Effector memory CD4-positive, alpha-beta T cell (primary cell): ENCODE data around the gene SGTA.

Experiments
- DNase-seq, 3 donors: peaks; one replicate each; pipeline ENCODE4 v3.0.0-alpha.2; 2020
- H3K27ac ChIP-seq: 2 replicates; pipeline ENCODE4 v1.7.0; 2013; ENCODE audit warnings: mild to moderate bottlenecking, low read length, moderate library complexity; ENCODE audit not compliant: insufficient read depth, poor library complexity, severe bottlenecking
- H3K27me3 ChIP-seq: replicated peaks from 2 replicates; pipeline ENCODE4 v1.7.0; 2013; ENCODE audit warnings: mild to moderate bottlenecking, low read length; ENCODE audit not compliant: insufficient read depth, control insufficient read depth, poor library complexity, severe bottlenecking
- H3K36me3 ChIP-seq: 2 replicates; pipeline ENCODE4 v1.7.0; 2013; ENCODE audit warnings: mild to moderate bottlenecking, low read length, moderate library complexity; ENCODE audit not compliant: control insufficient read depth, insufficient read depth
- H3K4me1 ChIP-seq: 2 replicates; pipeline ENCODE4 v1.7.0; 2013; ENCODE audit warnings: low read length, mild to moderate bottlenecking; ENCODE audit not compliant: control insufficient read depth, insufficient read depth, poor library complexity, severe bottlenecking
- H3K4me3 ChIP-seq: 2 replicates; pipeline ENCODE4 v1.7.0; 2013; ENCODE audit warnings: low read length, low read depth, mild to moderate bottlenecking; ENCODE audit not compliant: insufficient read depth, poor library complexity, severe bottlenecking
- H3K9me3 ChIP-seq: 2 replicates; pipeline ENCODE4 v1.7.0; 2013; ENCODE audit warnings: mild to moderate bottlenecking, low read length, moderate library complexity; ENCODE audit not compliant: control insufficient read depth

SGTA gene

DNA sequence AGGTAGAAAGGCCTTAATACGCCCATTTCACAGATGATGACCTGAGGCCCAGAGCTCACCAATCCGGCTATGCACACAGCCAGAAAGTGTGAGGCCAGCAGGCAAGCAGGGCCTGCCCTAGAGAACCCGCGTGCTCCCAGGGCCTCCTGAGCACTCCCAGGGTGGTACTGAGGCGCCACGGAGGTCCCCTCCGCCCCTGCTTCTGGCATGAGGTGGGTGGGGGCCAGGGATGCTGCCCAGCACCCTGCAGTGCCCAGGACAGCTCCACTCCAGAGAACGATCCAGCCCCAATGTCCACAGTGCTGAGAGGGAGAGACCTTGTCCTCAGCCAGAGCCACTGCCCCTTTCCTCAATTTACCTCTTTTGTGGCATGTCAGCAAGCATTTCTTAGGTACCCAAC, 13.9 kb downstream of the SGTA start:
- DNase-seq = no peak
- H3K27ac ChIP-seq = no peak overlapping the region
- H3K4me3 ChIP-seq = no peak overlapping the region
- H3K9me3 ChIP-seq = no peaks in the 10 kb centered on the region
- H3K4me1 ChIP-seq = no peaks in the 10 kb centered on the region
- peaks cover 44% of the 10 kb centered on the region for H3K36me3 ChIP-seq
- no peaks in the 10 kb centered on the region for H3K27me3 ChIP-seq

DNA sequence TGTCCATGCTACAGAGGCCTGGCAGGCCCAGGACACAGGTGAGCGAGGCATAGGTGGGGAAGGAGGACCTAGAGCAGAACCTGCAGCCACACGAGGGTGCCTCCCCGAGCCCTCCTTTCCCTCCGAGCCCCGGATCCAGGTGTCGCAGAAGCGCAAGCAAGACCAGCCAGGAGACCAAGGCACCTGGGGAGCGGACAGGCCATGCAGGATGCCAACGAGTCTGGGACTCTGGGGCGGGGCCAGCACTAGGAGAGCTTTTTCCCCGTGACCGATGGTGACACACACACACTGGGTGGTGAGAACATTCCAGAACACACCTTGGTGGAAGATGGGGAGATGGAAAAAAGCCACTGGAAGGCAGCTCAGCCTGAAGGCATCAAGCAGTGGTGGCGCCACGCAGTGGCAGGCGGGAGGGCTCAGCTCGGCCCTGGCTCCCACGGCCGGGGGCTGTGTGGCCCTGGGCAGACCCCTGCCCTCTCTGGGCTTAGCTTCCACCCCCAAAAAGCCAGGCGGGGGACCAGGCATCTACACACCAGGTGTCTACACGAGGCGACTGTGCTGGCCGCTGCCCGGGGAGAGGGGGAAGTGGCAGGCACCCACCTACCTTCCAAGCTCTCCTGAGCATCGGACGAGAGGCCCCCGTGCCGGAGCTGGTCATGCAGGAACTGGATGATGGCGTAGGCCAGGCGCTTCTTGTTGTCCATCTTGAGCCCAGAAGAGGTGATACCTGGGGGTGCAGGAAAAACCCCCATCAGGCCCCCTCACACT, 14.5 kb downstream of the SGTA start:
- Histone ChIP-seq H3K9me3 (no peaks in the 10 kb centered on the region), H3K27me3 (no peaks in the 10 kb centered on the region), H3K4me3 (no peak overlapping the region), H3K27ac (no peak overlapping the region), H3K4me1 (no peaks in the 10 kb centered on the region), H3K36me3 (peaks cover 50% of the 10 kb centered on the region)
- DNase-seq = no peak

DNA sequence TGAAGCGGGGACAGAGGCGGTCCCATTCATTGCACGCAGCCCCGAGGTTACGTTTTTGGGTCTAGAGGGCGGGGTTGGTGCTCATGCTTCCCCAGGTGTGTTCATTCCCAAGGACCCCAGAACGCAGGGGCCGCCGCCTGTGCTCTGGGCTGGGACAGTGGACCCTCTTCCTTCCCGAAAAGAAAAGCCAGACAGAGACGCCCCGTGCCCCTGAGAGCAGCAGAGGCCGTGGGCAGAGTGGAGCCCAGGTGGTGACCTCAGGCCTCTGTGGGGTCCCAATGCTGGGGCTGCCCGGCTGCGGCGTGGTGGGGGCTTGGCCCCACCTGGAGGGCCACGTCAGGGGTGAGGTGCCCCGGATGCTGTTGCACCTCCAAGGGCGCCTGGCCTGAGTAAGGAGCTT, 15.4 kb downstream of the SGTA start:
- H3K4me3 ChIP-seq = no peak overlapping the region
- no peak overlapping the region for H3K27ac ChIP-seq
- H3K9me3 ChIP-seq = no peaks in the 10 kb centered on the region
- H3K27me3 ChIP-seq = no peaks in the 10 kb centered on the region
- peaks cover 59% of the 10 kb centered on the region for H3K36me3 ChIP-seq
- H3K4me1 ChIP-seq = no peaks in the 10 kb centered on the region
- DNase-seq = no peak

DNA sequence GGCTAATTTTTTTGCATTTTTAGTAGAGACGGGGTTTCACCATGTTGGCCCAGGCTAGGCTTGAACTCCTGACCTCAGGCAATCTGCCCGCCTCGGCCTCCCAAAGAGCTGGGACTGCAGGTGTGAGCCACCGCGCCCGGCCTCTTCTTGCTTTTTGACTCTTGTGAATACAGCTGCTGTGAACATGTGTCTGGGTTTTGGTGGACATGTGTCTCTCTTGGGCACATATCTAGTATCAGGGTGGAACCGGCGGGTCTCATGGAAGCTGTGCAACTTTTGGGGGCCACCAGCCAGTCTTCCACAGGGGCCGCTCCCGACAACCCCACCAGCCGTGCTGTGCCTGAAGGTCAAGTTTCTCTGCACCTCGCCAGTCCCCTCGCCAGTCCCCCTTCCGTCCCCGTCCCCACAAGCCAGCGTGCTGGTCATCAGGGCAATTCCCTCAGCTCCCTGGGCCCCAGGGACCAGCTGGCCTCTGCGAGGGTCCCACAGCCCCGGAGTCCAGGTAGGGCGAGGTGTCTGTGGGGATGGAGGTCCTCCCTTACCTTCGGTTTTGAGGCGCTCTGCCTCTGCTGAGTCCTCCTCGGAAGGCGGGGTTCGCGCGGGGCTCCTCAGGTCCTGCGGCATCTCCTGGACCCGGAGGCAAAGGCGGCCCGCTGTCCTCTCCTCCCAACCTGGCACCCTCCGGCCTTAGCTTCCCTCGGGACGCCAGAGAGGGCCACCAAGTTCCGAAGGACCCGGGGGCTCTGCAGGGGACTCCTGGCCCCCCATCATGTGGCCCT, 16.3 kb downstream of the SGTA start:
- Histone ChIP-seq H3K36me3 (peaks cover 66% of the 10 kb centered on the region), H3K27me3 (no peaks in the 10 kb centered on the region), H3K9me3 (no peaks in the 10 kb centered on the region), H3K27ac (no peak overlapping the region), H3K4me3 (no peak overlapping the region), H3K4me1 (no peaks in the 10 kb centered on the region)
- DNase-seq = no peak

DNA sequence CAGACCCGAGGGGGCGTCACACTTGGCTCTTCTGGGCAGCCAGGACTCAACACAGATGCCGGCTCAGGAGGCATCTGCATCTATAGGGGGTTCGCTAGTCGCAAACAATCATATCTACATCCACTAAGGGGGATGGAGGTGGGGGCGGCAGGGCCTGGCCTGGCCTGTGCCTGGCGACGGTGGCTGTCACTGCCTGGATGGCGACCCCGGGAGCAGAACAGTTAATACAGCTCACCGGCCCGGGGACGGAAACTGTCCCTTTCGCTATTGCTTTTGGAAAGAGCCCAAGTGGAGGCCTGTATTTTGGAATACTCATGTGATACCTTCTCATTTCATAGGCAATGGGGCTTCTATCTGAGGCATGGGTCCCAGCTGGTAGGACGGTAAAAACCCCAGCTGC, 17.7 kb downstream of the SGTA start:
- H3K27ac ChIP-seq = no peak overlapping the region
- H3K4me1 ChIP-seq = no peaks in the 10 kb centered on the region
- H3K27me3 ChIP-seq = no peaks in the 10 kb centered on the region
- no peak overlapping the region for H3K4me3 ChIP-seq
- no peak for DNase-seq
- H3K36me3 ChIP-seq = peaks cover 73% of the 10 kb centered on the region
- H3K9me3 ChIP-seq = no peaks in the 10 kb centered on the region

DNA sequence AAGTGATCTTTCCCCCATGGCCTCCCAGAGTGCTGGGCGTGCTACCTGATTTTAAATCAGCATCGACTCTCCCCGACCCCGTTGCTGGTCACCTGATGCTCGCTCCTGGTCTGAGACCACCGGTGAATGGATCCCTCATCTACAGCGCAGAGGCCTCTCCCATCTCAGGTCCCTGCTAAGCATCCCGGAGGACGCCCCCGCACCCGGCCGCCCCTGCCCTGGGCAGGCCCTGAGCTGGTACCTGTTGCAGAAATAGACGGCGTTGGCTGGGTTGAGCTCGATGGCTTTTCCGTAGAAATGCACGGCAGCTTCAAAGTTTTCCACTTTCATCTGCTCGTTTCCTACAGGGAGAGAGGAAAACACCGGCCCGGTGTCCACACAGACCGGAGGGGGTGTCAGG, 18.1 kb downstream of the SGTA start:
- DNase-seq = no peak
- H3K4me1 ChIP-seq = no peaks in the 10 kb centered on the region
- H3K27me3 ChIP-seq = no peaks in the 10 kb centered on the region
- no peak overlapping the region for H3K4me3 ChIP-seq
- peaks cover 73% of the 10 kb centered on the region for H3K36me3 ChIP-seq
- no peaks in the 10 kb centered on the region for H3K9me3 ChIP-seq
- no peak overlapping the region for H3K27ac ChIP-seq

DNA sequence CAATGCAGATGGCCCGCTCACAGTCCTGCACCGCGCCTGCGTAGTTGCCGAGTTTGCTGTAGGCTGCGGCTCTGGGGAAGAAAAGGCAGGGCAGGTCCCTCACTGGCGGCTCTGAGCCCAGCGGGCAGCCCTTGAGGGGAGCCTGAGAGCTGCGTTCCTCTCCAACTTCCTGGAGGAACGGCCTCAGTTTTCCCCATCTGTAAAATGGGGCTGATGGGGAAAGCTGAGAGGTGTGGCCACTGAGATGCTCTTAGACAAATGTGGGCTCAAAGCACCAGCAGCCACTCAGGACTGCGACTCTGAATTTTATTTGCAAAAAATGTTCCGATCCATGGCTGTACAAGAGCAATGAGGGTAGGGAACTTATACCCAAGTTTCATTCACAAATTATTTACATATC, 19.4 kb downstream of the SGTA start:
- Histone ChIP-seq H3K9me3 (no peaks in the 10 kb centered on the region), H3K27me3 (no peaks in the 10 kb centered on the region), H3K27ac (no peak overlapping the region), H3K4me1 (no peaks in the 10 kb centered on the region), H3K36me3 (peaks cover 72% of the 10 kb centered on the region), H3K4me3 (no peak overlapping the region)
- no peak for DNase-seq

DNA sequence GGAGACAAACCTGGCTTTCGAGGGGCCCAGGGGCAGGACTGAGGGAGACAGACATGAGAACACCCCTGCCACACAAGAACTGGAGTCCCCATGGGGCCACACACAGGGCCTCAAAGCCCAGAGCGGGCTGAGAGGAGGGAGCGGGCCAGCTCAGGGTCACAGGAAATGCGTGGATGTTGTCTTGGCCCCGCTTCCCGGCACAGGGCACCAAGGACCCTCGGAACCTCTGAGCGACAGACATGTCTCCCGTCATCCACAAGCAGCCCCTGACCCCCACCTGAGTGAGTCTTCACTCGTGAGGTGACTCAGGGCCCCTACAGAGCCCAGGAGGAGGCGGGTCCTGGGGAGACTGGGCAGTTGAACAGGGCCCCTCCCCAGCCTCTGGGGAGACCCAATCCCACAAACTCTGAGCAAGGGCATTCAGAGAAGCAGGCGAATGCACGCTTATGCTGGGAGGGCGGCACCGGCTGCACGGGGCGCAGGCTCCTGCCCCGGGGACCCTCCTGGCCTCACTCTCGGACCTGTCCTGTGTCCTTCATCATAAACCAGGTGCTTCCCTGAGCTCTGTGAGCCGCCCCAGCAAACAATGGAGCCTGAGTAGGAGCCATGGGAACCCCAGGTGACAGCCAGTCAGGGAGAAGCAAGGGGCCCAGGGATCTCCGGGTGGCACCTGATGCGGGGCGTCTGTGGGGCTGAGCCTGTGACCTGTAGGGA, 20.1 kb downstream of the SGTA start:
- Histone ChIP-seq H3K4me1 (no peaks in the 10 kb centered on the region), H3K36me3 (peaks cover 66% of the 10 kb centered on the region), H3K27me3 (no peaks in the 10 kb centered on the region), H3K9me3 (no peaks in the 10 kb centered on the region), H3K27ac (no peak overlapping the region), H3K4me3 (no peak overlapping the region)
- no peak for DNase-seq

DNA sequence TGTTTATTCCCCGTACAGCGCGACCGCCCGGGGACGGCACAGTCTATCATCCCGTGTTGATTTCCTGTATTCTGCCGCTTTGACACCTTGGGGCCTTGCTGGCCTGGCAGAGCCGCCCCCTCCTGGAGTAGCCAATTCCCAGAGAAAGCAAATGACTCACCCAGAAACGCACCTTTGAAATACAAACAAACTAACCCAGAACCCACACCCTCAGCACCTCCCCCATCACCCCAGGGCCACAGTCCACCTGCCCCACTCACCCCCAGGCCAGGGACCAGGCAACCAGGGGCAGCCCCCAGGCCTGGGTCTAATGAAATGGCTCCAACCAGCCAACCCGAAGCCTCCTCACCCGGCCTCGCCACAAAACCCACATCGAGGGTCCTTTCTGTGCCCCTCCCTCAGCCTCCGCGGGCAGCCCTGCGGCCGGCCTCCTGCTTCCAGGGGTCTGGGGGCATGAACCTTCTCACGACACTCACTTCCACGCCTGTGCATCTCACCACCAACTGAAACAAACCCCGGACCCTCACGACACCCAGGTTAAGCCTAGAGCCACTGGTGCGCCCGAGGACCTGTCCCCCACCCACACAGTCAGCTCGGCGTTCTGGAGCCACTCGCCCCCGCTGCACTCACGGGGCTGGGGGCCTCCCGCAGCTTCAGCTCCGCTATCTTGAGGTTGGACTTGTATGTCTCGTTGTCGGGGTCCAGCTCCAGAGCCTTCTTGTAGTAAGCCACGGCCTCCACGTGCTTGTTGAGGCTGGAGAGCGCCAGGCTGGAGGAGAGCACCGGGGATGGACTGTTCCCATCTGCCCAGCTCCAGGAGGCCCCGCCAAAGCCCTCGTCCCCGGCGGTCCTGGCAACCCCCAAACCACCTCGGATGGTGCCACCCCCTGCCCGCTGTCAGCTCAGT, 20.9 kb downstream of the SGTA start:
- Histone ChIP-seq H3K9me3 (no peaks in the 10 kb centered on the region), H3K27ac (no peak overlapping the region), H3K4me1 (no peaks in the 10 kb centered on the region), H3K4me3 (no peak overlapping the region), H3K36me3 (peaks cover 60% of the 10 kb centered on the region), H3K27me3 (no peaks in the 10 kb centered on the region)
- DNase-seq = no peak
